Esophagus squamous epithelium (tissue), 4 donors: ENCODE measurements around the gene MDFIC.

Experiments used
- CTCF ChIP-seq, 6 experiments: fragments of 450-650 bp in 4 of 6; fragments of 200-600 bp in 2 of 6; sonication (generic) in 2 of 6; IDR thresholded peaks; one replicate each; pipeline ENCODE4 v1.5.1; 2016 to 2019; ENCODE audit warnings: antibody characterized with exemption in 6 of 6, mild to moderate bottlenecking in 4 of 6, moderate library complexity in 4 of 6
- POLR2A ChIP-seq, 4 donors: fragments of 450-650 bp; IDR thresholded peaks; one replicate each; pipeline ENCODE4 v1.6.1; 2017; ENCODE audit warnings: antibody characterized with exemption in 4 of 4, mild to moderate bottlenecking in 4 of 4, moderate library complexity in 3 of 4

GRCh38 chr7:114933658-114934057 is 11.8 kb downstream of the MDFIC start:
- TF ChIP-seq POLR2A (IDR thresholded peaks at IDR 0.05) (no peak), CTCF (IDR thresholded peaks at IDR 0.05) (no peak)
